ENCODE measurements around the gene ZNF428.

GRCh38 chr19:43641333-43641732, 21.9 kb upstream of the ZNF428 start:
- TF ChIP-seq CTCF (IDR thresholded peaks at IDR 0.05) (no peak), EZH2 (IDR thresholded peaks at IDR 0.05) (no peak)

All from neural progenitor cell (in vitro differentiated cells).